CD4-positive, alpha-beta T cell (primary cell): ENCODE results near the gene EEF1A2. TPM values are rescaled to one million over a fixed set of nuclear protein-coding genes. Genes with fewer than 3 reads are reported as not detected.
A peak's percentile ranks its signal among the peaks of the same experiment; 100 is the strongest.

ENCODE experiments used
- ATAC-seq: fragments of 200-7000 bp; cut with Tn5 transposase; one replicate; pipeline ENCODE4 v1.10.0; 2022; ENCODE audit warnings: mild to moderate bottlenecking; ENCODE audit not compliant: poor library complexity
- CTCF ChIA-PET: fragments of 350-600 bp; sonication (Branson Sonifier 250); formaldehyde crosslinking; loops from one replicate; lab custom pipeline; 2021; ENCODE audit warnings: antibody characterized with exemption, inconsistent platforms; lab: Charles Lee
- POLR2A ChIA-PET: fragments of 350-600 bp; sonication (Branson Sonifier 250); formaldehyde crosslinking; loops from one replicate; lab custom pipeline; 2021; ENCODE audit warnings: antibody characterized with exemption, inconsistent platforms; lab: Charles Lee
- DNase-seq, 14 experiments: peaks; one replicate each; pipeline ENCODE4 v3.0.0-alpha.2; 2013 to 2020; ENCODE audit warnings: mixed read lengths in 2 of 14
- H3K27ac ChIP-seq, 2 donors: one replicate each; pipeline versions ENCODE4 v1.5.1 to v1.7.0; 2013; ENCODE audit warnings: low read length in 2 of 2, low read depth in 1 of 2, mild to moderate bottlenecking in 1 of 2
- H3K27me3 ChIP-seq, 2 experiments: 1 replicate in 1 of 2; 2 replicates in 1 of 2; pipeline versions ENCODE4 v1.6.1 to v1.7.0; 2013; ENCODE audit warnings: low read length in 2 of 2, control low read depth in 1 of 2, mild to moderate bottlenecking in 1 of 2, moderate library complexity in 1 of 2; ENCODE audit not compliant: insufficient read depth in 2 of 2, control insufficient read depth in 1 of 2
- H3K36me3 ChIP-seq: one replicate; pipeline ENCODE4 v1.6.1; 2013; ENCODE audit warnings: low read length, control low read depth; ENCODE audit not compliant: insufficient read depth
- H3K4me1 ChIP-seq: one replicate; pipeline ENCODE4 v1.6.1; 2013; ENCODE audit warnings: low read length, control low read depth; ENCODE audit not compliant: insufficient read depth
- H3K4me3 ChIP-seq: one replicate; pipeline ENCODE4 v1.5.1; 2013; ENCODE audit warnings: mild to moderate bottlenecking, low read length, moderate library complexity
- H3K9me3 ChIP-seq, 2 experiments: 1 replicate in 1 of 2; 2 replicates in 1 of 2; pipeline versions ENCODE4 v1.6.1 to v1.7.0; 2013; ENCODE audit warnings: low read length in 2 of 2, mild to moderate bottlenecking in 2 of 2, control low read depth in 1 of 2, moderate library complexity in 1 of 2; ENCODE audit not compliant: control insufficient read depth in 1 of 2, insufficient read depth in 1 of 2
- H3K27ac Mint-ChIP-seq: one replicate; pipeline ENCODE4 v1.8.0; 2020; ENCODE audit warnings: mixed read lengths
- H3K27me3 Mint-ChIP-seq: one replicate; pipeline ENCODE4 v1.8.0; 2021; ENCODE audit warnings: mixed read lengths
- H3K36me3 Mint-ChIP-seq: one replicate; pipeline ENCODE4 v1.8.0; 2021; ENCODE audit warnings: low read depth, mixed read lengths
- H3K4me1 Mint-ChIP-seq: one replicate; pipeline ENCODE4 v1.8.0; 2021; ENCODE audit warnings: low read depth, mixed read lengths
- H3K4me3 Mint-ChIP-seq: one replicate; pipeline ENCODE4 v1.8.0; 2020; ENCODE audit warnings: mild to moderate bottlenecking, mixed read lengths
- H3K9me3 Mint-ChIP-seq: one replicate; pipeline ENCODE4 v1.8.0; 2020; ENCODE audit warnings: mixed read lengths
- CTCF ChIP-seq: fragments of 200-600 bp; IDR thresholded peaks from one replicate; pipeline ENCODE4 v1.8.0; 2022; ENCODE audit warnings: antibody characterized with exemption, mild to moderate bottlenecking
- intact Hi-C, 2 experiments: fragments of 100-400 bp; cut with DNase I in 1 of 2; cut with micrococcal nuclease in 1 of 2; formaldehyde crosslinking; loops; one replicate each; pipeline versions ENCODE4 v1.15.1 to v1.9.0; 2023 to 2025; cut with DNase I, micrococcal nuclease
- total RNA-seq, 174 experiments: library from RNA in 2 of 174; stranded (reverse) in 2 of 174; gene quantifications; one replicate each; pipeline ENCODE4 v1.2.3 and lab custom pipeline; 2021 to 2026

Gene EEF1A2
- total RNA-seq, 2 experiments from 2014 or later = 0.92 to 1.1 TPM

DNA sequence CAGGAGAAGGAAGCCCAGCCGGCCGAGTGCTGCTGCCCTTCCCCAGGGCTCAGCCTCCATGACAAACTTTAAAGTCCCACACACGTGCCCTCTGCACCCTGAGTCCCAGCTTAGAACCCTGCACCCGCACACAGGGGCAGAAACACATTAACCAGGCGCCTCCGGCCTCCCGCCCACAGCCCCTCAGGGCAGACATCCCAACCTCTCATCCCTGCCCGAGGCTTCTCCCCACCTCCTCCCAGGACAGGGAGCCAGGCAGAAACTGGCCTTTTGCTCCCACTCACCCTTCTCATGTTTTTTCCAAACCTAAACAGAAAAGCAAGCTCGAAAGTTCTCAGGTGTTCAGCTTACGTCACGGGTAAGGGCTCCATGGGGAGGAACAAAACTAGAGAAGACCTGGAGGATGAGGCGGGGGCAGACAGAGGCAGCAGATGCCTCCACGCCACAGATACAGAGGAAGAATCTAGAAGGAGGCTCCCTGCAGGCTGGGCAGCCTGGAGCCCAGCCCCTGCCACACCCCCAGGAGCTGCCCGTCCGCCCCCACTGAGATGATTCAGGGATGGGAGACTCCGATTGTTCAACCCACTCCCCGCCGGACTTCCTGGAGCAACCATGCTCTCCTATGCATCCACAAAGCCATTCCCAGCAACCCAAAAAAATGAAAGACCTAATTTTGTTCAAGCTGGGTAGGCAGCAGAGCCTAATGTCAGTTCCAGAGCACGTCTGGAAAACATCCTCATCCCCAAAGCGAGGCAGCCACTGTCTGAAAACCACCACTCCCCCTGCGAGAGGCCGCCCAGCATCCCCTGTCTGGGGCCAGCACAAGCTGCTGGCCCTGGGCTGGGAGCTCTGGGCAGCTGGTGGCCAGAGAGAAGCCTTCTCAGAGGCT is 35.2 kb downstream of the EEF1A2 start:
- Histone ChIP-seq H3K27me3 (peaks cover 19 to 25% of the 10 kb centered on the region in 2 experiments), H3K4me1 (no peaks in the 10 kb centered on the region), H3K4me3 (no peak overlapping the region), H3K36me3 (no peaks in the 10 kb centered on the region), H3K27ac (no peak overlapping the region), H3K9me3 (peaks cover 0 to 12% of the 10 kb centered on the region in 2 experiments)
- Mint-ChIP-seq H3K4me1 (no peaks in the 10 kb centered on the region), H3K4me3 (no peak overlapping the region), H3K36me3 (no peaks in the 10 kb centered on the region), H3K9me3 (no peaks in the 10 kb centered on the region), H3K27ac (no peak overlapping the region), H3K27me3 (peaks cover 37% of the 10 kb centered on the region)
- ATAC-seq (no peak), DNase-seq (no peak)
- CTCF ChIA-PET = no interaction called here
- intact Hi-C loops = no loop called here
- no peak for TF ChIP-seq CTCF
- POLR2A ChIA-PET = no interaction called here

DNA sequence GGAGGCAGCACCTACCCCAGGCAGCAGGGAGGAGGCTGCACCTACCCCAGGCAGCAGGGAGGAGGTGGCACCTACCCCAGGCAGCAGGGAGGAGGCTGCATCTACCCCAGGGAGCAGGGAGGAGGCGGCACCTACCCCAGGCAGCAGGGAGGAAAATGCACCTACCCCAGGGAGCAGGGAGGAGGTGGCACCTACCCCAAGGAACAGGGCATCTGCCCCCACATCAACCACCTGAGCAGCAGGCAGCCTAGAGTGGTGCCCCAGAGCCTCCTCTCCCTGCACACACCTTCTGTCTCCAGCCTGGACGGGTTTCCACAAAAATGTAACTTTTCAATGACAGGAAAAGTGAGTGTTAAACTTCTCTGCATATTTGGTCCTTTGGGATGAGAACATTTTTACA is 36.6 kb downstream of the EEF1A2 start:
- H3K4me1 Mint-ChIP-seq = no peaks in the 10 kb centered on the region
- POLR2A ChIA-PET = no interaction called here
- DNase-seq (no peak), ATAC-seq (no peak)
- H3K9me3 ChIP-seq = peaks cover 0 to 25% of the 10 kb centered on the region in 2 experiments
- peaks cover 19 to 25% of the 10 kb centered on the region in 2 experiments for H3K27me3 ChIP-seq
- H3K36me3 ChIP-seq = no peaks in the 10 kb centered on the region
- no peaks in the 10 kb centered on the region for H3K9me3 Mint-ChIP-seq
- intact Hi-C loops = no loop called here
- no peak overlapping the region for H3K27ac ChIP-seq
- no peak overlapping the region for H3K4me3 Mint-ChIP-seq
- H3K36me3 Mint-ChIP-seq = no peaks in the 10 kb centered on the region
- no peak overlapping the region for H3K4me3 ChIP-seq
- H3K4me1 ChIP-seq = peaks cover 4% of the 10 kb centered on the region
- CTCF ChIA-PET = no interaction called here
- H3K27me3 Mint-ChIP-seq = peaks cover 28% of the 10 kb centered on the region
- H3K27ac Mint-ChIP-seq = no peak overlapping the region
- TF ChIP-seq CTCF = no peak

- Mint-ChIP-seq H3K27me3 (peaks cover 26% of the 10 kb centered on the region), H3K27ac (no peak overlapping the region), H3K4me3 (no peak overlapping the region), H3K9me3 (no peaks in the 10 kb centered on the region), H3K36me3 (no peaks in the 10 kb centered on the region), H3K4me1 (no peaks in the 10 kb centered on the region)
- ChIA-PET POLR2A (no interaction called here), CTCF (no interaction called here)
- DNase-seq = peak in 3 of 14 experiments; percentile 13 to 20 (median 16)
- Histone ChIP-seq H3K27ac (no peak overlapping the region), H3K27me3 (peaks cover 22 to 25% of the 10 kb centered on the region in 2 experiments), H3K9me3 (peaks cover 0 to 21% of the 10 kb centered on the region in 2 experiments), H3K36me3 (no peaks in the 10 kb centered on the region), H3K4me1 (peaks cover 4% of the 10 kb centered on the region), H3K4me3 (no peak overlapping the region)
- no peak for TF ChIP-seq CTCF
- intact Hi-C loops = no loop called here
- no peak for ATAC-seq
Observed at GRCh38 chr20:63461104-63461763, 37.6 kb downstream of the EEF1A2 start.
